ENCODE data around the gene UTS2.

The UTS2 gene

GRCh38 chr1:7878027-7878426 is 25.2 kb upstream of the UTS2 start:
- TF ChIP-seq CTCF (conservative IDR thresholded peaks at IDR 0.05; ENCODE audit: low read length), result no peak
- no peak overlapping the region for H3K4me3 ChIP-seq (ENCODE audit: low read length)
- no peak for DNase-seq (ENCODE audit: low read depth)

GRCh38 chr1:7873801-7874795 is 21.2 kb upstream of the UTS2 start:
- no peak for TF ChIP-seq CTCF (conservative IDR thresholded peaks at IDR 0.05; ENCODE audit: low read length)
- no peak for DNase-seq (ENCODE audit: low read depth)
- no peak overlapping the region for H3K4me3 ChIP-seq (ENCODE audit: low read length)

GRCh38 chr1:7871136-7871535 is 18.3 kb upstream of the UTS2 start:
- H3K4me3 ChIP-seq (ENCODE audit: low read length), result no peak overlapping the region
- TF ChIP-seq CTCF (conservative IDR thresholded peaks at IDR 0.05; ENCODE audit: low read length), result no peak
- no peak for DNase-seq (ENCODE audit: low read depth)

- TF ChIP-seq CTCF (conservative IDR thresholded peaks at IDR 0.05; ENCODE audit: low read length), result no peak
- H3K4me3 ChIP-seq (ENCODE audit: low read length), result no peak overlapping the region
- no peak for DNase-seq (ENCODE audit: low read depth)
Observed at GRCh38 chr1:7869136-7869920, 16.5 kb upstream of the UTS2 start.

GRCh38 chr1:7868070-7868780 is 15.4 kb upstream of the UTS2 start:
- no peak overlapping the region for H3K4me3 ChIP-seq (ENCODE audit: low read length)
- no peak for DNase-seq (ENCODE audit: low read depth)
- no peak for TF ChIP-seq CTCF (conservative IDR thresholded peaks at IDR 0.05; ENCODE audit: low read length)

GRCh38 chr1:7865978-7866377 is 13.1 kb upstream of the UTS2 start:
- TF ChIP-seq CTCF (conservative IDR thresholded peaks at IDR 0.05; ENCODE audit: low read length), result no peak
- DNase-seq (ENCODE audit: low read depth), result no peak
- no peak overlapping the region for H3K4me3 ChIP-seq (ENCODE audit: low read length)
